ENCODE measurements around the gene OR2M3. TPM values are rescaled to one million over a fixed set of nuclear protein-coding genes. Genes with fewer than 3 reads are reported as not detected.

The OR2M3 gene
- total and polyA plus RNA-seq, 2 of the 4 experiments (the other 2 are of a cell fraction): not detected

- Histone ChIP-seq H2BK15ac (ENCODE audit: low read depth, low read length) (no peak overlapping the region), H3K18ac (ENCODE audit: low read depth, low read length) (no peak overlapping the region), H2BK20ac (ENCODE audit: low read depth, low read length) (no peak overlapping the region), H2AK5ac (ENCODE audit: low read depth, low read length) (no peak overlapping the region), H2AK9ac (replicated peaks; ENCODE audit: low read depth, low read length, poor library complexity) (no peak overlapping the region), H3K14ac (replicated peaks; ENCODE audit: low read depth, low read length) (no peak overlapping the region), H3K9me3 (ENCODE audit: control insufficient read depth, insufficient read depth, low read length) (peaks cover 16% of the 10 kb centered on the region), H3K27ac (ENCODE audit: insufficient read depth, low read length) (no peak overlapping the region), H3K36me3 (ENCODE audit: control insufficient read depth, insufficient read depth, low read length) (no peaks in the 10 kb centered on the region), H4K5ac (ENCODE audit: low read depth, low read length) (no peak overlapping the region), H2BK120ac (ENCODE audit: low read depth, low read length) (no peak overlapping the region), H3K27me3 (ENCODE audit: control insufficient read depth, insufficient read depth, low read length) (no peaks in the 10 kb centered on the region), H3K4me3 (ENCODE audit: insufficient read depth, low read depth, low read length) (no peak overlapping the region), H4K91ac (ENCODE audit: insufficient read depth, low read depth, low read length) (no peak overlapping the region), H3K4ac (ENCODE audit: low read depth, low read length) (no peak overlapping the region), H3K56ac (ENCODE audit: extremely low read depth, insufficient read depth, low read length) (no peak overlapping the region), H3K23ac (ENCODE audit: low read depth, low read length) (no peak overlapping the region), H3K9ac (ENCODE audit: low read depth, low read length) (no peak overlapping the region), H2AFZ (replicated peaks; ENCODE audit: low read length, poor library complexity) (no peak overlapping the region), H3K79me1 (ENCODE audit: low read depth in 1 of 2, low read length in 2 of 2) (no peaks in the 10 kb centered on the region), H3K9me1 (ENCODE audit: insufficient read depth, low read length) (no peaks in the 10 kb centered on the region), H3K4me2 (ENCODE audit: low read depth, low read length) (no peak overlapping the region), H2BK5ac (ENCODE audit: low read depth, low read length, poor library complexity, severe bottlenecking) (no peak overlapping the region), H3K4me1 (ENCODE audit: control insufficient read depth, insufficient read depth, low read length) (no peaks in the 10 kb centered on the region), H4K20me1 (ENCODE audit: insufficient read depth, low read length) (no peaks in the 10 kb centered on the region), H4K8ac (ENCODE audit: low read depth in 2 of 2, low read length in 2 of 2) (no peak overlapping the region)
- in situ Hi-C loops (cut with MboI; ENCODE audit: low sequenced_read_pairs) (no loop called here), intact Hi-C loops (cut with micrococcal nuclease) (no loop called here), dilution Hi-C loops (cut with HindIII; ENCODE audit: low sequenced_read_pairs, unreplicated experiment) (no loop called here)
- WGBS, 2 experiments (ENCODE audit: extremely low coverage in 2 of 2, insufficient read length in 1 of 2): 69% methylated on average over 3 of the region's 11 CpGs; no CpG with 5 or more reads in 1 of the 2 experiments
- CTCF ChIA-PET: no interaction called here
- no peak for TF ChIP-seq FOS (IDR thresholded peaks at IDR 0.05; ENCODE audit: low read depth, low read length)
- TF ChIP-seq CEBPB (IDR thresholded peaks at IDR 0.05; ENCODE audit: low read depth, low read length): no peak
- ATAC-seq (ENCODE audit: low read depth) (no peak), DNase-seq (no peak)
- POLR2A ChIA-PET (ENCODE audit: unreplicated experiment): no interaction called here
- no TSS peak for BruUV-seq (replicated peaks)
Observed at GRCh38 chr1:248189026-248189425, 8.0 kb upstream of the OR2M3 start.
